ENCODE results near the gene CIB1.
A peak's percentile ranks its signal among the peaks of the same experiment; 100 is the strongest.
"Not testable (repeated sequence)": the region's sequence is repeated elsewhere in the genome, so short reads cannot be mapped to it uniquely, and the experiment has no call there.

Gene CIB1

DNA sequence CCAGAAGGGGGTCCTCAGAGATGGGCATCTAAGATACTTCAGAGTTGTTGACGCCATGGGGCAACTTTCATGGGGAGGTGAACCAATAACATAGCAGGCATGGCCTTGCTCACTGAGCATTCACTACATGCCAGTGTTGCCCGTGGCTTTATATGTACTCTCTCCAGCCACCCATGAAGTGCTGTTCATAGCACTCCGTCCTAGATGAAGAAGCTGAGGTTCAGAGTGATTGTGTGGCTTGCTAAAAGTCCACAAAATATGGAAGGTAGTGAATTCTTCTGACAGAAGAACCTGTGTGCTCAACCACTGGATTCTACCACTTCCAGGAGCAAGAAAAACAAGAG is 42.4 kb downstream of the CIB1 start:
- no peak for DNase-seq

DNA sequence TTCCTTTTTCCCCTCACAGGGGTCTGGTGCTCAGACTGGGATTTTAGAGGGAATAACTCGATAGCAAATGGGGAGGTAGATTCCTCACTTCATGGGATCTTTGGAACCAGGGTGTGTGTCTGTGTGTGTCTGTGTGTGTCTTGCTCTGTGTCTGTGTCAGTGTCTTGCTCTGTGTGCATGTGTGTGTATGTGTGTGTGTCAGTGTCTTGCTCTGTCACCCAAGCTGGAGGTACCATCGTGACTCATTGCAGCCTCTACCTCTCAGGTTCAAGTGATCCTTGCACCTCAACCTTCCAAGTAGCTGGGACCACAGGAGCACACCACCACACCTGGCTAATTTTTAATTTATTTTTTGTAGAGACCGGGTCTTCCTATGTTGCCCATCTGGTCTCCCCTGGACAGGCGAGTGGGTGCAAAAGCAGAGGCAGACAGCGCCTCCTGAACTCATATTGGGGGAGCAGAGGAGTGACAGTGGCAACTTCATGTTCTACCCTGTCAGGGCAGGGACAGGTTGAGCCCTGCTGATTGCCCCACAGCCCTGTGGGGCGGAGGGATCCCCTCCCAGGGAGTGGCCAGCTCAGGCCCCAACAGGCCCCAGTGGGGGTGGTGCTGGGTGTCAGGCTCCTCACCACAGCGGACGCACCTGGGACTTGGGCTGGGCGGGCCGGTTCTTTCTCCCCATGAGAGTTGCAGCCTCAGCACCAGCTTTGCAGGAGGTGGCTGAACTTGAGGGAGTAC is 43.0 kb downstream of the CIB1 start:
- DNase-seq, result no peak

DNA sequence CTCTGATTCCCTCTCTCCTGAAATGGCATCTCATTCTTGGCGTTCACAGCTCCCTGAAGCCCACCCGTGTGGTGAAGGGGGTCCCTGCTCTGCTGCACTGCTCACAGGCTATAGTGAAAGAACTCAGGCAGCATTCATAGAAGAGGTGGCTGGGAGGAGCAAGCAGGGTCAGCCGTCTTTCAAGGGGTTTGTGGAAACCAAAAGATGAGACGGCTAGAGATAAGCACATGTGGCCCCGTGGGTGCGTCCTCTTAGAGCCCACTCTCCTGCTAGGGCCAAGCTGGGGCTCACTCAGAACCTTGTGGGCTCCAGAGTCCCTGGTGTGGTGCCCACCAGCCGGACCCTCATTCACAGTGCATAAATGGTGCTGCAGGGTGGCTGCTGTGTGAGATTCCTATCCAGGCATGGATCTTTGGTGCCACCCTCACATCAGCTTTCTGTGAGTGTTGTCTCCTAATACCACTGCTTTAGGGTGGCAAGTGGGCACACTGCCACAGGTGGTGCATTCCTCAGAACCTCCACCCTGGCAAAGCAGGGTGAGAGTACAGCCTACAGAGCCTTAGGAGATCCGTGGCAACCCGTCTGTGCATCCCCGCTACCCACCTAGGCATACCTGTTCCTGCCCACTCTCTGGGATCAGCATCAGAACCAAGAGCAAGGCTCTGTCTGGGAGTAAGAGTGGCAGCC is 43.8 kb downstream of the CIB1 start:
- no peak for DNase-seq

DNA sequence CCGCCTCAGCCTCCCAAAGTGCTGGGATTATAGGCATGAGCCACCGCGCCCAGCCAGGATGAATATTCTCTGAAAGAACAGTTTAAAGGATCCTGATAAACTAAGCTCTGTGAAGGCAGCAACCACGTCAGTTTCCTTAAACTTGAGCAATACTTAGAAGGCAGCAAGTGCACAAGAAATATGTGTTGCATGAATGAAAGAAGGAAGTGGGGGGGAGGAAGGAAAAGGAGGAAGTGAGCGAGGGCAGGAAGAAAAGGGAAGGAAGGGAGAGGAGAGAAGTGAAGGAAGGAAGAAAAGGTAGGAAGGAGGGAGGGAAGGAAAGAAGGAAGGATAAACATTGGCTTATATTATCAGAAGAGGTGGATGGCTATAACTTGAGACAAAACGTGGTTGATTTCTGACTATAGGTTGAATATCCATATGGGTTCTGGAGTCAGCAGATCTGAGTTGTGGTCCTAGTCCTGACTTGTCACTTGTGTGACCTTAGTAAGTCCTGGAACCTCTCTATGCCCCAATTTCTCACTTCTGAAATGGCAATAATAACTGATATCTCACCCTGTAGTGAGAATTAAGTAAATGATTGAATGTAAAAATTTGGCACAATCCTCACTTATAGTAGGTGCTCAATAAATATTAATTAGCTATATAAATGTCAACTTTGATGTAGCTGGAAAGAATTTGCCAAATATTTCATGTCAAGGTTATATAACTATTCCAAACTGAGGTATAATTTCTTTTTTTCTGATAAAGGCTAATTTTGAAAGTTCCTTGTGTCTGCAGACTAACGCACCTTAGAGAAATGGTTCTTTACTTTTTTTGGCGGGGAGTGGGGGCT is 44.6 kb downstream of the CIB1 start:
- no peak for DNase-seq

DNA sequence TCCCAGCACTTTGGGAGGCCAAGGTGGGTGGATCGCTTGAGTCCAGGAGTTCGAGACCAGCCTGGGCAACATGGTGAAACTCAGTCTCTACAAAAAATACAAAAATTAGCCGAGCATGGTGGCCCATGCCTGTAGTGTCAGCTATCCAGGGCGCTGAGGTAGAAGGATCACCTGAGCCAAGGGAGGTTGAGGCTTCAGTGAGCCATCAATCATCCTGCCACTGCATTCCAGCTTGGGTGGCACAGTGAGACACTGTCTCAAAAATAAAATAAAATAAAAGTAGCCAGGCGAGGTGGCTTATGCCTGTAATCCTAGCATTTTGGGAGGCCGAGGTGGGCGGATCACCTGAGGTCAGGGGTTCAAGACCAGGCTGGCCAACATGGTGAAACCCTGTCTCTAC is 45.7 kb downstream of the CIB1 start:
- DNase-seq, result not testable (repeated sequence)

DNA sequence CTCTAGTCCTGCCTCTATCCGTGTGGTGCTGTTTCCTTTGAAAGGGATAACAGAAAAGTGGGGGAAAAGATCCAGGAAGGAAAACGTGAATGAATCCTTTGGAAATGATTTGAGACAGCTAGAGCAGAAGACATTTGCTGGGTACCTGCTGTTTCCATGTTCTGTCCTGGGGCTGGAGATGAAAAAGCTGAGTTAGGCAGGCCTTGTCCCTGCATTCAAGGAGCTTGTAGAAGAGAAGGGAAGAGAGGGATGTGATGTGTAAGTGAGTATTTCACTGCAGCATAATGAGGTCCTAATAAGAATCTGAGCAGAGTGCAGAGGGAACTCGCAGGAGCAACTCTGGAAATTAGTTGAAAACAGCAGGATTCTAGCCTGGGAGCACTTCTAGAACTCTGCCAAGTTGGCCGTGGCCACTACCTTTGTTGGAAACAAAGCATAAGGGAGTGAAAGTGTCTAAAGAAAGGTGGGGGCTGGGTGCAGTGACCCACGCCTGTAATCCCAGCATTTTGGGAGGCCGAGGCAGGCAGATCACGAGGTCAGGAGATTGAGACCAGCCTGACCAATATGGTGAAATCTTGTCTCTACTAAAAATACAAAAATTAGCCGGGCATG is 46.4 kb downstream of the CIB1 start:
- no peak for DNase-seq

DNA sequence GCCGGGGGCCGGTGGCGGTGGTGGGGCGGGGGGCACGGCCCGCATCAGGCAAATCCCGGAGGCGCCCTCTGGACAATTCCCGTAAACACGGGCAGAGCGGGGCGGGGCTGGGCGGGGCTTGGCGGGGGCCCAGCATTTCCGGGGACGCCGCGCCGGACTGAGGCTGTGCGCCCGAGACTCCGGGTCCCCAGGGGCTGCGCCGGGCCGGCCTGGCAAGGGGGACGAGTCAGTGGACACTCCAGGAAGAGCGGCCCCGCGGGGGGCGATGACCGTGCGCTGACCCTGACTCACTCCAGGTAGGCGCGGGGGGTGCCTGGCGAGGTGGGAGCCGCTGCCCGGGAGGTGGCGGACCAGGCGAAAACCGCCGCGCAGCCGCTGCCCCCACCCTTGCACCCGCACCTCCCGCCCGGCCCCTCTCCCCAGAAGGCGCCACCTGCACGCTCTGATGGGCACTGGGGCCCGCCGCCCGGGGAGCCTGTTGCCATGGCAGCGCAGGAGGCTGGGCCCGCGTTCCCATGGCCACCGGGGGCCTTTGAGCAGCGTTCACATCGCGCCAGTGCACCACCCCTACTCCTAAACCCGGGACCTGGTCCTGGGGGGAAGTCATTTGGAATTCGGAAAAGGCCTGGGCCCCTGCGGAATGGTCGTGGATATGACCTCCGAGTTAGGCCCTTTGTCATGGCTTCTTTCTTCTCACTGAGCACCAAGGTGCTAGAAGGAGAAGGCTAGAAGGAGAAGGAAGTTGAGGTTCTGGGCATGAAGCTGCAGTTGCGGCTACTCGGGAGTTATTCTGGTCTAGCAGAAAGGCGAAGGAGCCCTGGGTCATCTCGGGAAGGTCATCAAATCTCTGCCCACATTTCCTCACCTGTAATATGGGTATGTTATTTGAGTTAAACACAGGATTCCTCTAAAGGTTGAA is 48.7 kb downstream of the CIB1 start:
- peak; percentile 58 for DNase-seq

DNA sequence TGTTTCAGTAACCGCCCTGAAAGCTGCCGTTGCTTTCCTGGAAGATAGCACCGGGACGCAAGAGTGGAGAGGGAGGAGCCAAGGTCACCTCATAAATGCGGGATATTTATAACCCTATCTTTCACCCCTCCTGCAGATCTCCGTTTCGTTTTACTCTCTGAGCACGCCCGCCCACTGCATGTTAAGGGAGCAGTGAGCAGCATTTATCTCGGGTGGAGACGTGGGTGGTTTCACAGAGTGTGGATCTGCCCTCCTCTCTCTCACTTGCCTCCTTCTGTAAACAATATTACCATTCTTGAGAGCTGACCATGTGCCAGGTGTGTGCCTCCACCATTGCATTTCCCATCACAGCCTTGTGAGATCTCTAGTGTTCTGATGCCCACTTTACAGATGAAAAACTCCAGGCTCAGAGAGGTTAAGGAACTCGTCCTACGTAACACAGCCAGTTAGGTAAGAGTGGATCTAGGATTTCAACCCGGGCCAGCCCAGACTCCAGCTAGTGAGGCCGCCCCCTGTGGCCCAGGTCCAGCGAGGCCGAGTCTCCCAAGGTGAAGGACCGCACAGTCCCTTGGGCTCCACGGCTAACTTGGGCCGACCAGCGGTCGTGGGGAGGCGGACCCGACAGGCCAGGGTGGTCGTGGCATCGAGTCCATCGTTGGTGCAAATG is 49.5 kb downstream of the CIB1 start:
- peak; percentile 18 for DNase-seq

DNA sequence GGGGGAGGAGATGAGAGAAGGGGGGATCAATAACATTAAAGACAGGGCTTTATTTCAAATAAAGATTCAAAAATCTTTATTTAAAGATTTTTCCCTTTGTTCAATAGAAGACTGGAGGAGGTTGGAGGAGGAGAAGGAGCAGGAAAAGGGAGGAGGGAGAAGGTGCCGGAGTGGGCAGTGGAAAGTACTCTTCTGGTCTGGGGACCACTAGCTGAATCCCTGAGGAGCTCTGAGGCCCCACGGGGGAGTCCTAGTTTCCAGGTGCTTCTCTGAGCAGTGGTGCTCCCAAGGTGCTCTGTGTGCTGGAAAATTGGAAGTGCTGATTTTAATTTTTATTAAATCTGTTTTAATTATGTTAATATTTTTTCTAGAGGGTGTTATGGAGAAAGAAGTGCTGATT is 52.0 kb downstream of the CIB1 start:
- DNase-seq, result no peak
